Activated CD4-positive, CD25-positive, alpha-beta regulatory T cell treated with anti-CD3 and anti-CD28 coated beads, Interleukin-2, amount 50 U/mL, for 72 hours (primary cell): ENCODE data around the gene CAST.
A peak's percentile ranks its signal among the peaks of the same experiment; 100 is the strongest.

Source experiments
- DNase-seq: peaks from one replicate; pipeline ENCODE4 v3.0.0; 2021

Gene CAST

GRCh38 chr5:96648593-96648992 lies 13.6 kb upstream of the CAST start:
- no peak for DNase-seq

GRCh38 chr5:96649251-96649662 lies 12.9 kb upstream of the CAST start:
- DNase-seq: no peak

DNA sequence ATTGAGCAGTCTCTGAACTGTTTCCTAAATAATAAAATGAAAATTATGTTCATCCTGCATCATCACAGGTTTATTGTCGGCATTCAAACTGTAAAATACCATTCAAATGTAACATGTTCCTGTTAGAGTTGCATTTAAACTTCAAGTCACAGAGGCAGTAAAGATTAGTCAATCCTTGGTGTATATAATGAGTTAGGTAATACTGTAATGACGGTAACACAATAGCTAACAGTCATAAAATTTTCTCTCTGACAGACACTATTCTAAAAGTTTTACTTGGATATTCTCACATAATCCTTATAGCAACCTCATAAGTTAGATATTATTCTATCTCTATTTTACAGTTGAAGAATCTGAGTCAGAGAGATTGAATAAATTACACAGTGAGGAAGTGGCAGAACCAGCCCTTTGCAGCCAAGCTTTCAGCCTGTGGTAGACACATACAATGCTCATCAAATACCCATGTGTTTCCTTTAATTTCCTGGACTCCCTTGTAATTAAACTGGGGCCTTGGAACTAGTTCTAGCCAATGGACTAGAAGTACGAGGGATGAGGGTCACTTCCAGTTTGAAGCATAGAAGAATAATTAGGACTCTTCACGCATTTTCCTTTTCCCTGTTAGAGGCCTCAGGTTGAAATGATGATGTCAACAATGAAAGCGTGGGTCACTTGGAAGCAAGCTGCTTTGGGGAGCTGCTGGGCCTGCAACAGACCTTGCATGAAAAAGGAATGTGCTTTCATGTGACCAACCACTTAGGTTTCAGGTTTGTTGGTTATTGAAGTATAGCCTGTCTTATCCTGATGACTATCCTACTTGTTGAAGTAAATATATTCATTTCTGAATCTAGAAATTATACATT lies 12.3 kb upstream of the CAST start:
- DNase-seq: no peak

GRCh38 chr5:96651047-96651446 lies 11.1 kb upstream of the CAST start:
- DNase-seq: no peak

DNA sequence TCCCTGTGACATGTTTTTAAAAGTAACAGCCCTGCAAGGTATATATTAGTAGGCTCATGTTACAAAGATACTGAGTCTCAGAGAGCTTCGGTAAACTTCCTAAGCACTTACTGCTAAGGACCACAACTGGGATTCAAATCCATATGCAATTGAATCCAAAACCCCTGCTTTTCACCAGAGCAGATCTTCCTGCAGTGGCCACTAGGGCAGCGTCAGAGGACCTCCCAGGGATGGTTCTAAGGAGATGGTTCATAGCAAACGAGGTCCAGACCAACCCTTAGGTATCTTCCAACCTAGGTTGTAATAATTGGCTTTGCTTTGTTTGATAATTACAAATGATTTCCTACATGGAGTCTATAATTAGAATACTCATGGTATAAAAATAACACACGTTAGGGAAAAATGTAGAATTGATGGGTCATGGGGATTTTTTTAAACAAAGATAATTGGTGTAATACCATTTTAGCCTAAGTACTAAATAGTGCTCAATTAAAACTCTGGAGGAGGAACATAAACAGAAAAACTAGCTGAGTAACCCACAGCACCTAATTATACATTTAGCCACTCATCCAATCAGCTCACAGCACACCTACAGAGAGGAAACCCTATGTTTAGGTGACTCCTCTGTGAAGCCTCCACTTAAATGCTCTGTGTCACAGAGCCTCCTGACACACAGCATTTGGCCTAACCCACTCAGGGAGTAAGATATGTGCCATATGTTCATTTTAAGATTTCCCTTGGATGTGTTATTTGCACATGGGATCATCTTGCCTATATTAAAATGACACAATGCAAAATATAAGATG lies 10.0 kb upstream of the CAST start:
- DNase-seq: no peak

GRCh38 chr5:96652769-96653454 lies 9.3 kb upstream of the CAST start:
- no peak for DNase-seq

DNA sequence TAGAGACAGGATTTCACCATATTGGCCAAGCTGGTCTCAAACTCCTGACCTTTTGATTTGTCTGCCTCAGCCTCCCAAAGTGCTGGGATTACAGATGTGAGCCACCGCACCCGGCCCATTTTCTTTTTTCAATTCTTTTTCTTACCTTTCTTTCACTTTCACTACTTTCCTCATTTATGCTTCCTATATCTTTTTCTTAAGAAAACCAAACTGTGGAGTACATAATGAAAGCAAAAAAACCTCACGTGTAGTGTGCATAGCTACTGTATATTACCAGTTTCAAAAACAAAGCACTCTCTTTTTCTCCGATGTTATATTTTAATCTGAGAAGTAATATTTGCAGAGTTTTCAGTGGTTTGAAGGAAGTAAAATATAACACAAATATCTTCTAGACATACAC lies 8.0 kb upstream of the CAST start:
- no peak for DNase-seq

DNA sequence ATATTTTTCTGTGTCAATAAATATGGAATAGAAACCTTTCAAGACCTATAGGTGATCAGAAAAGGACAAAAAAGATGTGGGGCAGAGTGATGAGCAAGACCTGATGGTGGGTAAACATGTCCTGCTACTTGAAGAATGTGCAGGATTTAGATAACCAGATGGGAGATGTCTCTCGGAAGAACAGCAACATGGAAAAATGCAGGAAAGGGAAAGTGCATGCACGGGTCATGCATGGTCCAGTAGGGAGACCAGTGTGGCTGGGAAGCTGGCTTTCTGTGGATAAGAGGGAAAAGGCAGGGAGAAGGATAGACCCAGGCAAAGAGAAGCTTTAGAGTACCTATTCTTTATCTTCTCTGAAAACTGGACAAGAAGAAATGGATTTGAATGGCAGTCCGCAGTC lies 7.1 kb upstream of the CAST start:
- DNase-seq: no peak

DNA sequence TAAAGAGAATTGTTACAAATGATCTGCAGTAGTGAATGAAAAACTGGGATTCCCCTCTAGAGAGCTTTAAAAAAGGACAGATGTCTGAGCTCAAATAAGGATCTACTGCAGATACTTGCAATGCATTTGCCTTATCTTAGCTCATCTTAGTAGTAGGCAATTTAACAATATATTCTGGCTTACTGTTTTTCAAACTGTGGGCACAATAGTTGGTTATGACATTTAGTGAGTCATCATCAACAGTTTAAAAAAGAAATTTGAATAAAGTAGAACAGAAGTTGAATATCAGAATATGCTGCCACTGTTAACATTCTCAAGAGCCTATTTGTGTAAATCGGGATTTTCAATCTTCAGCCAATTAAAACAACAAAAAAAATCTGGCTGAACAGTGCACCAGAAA lies 6.7 kb upstream of the CAST start:
- DNase-seq: no peak

GRCh38 chr5:96657068-96657467 lies 5.1 kb upstream of the CAST start:
- no peak for DNase-seq

- no peak for DNase-seq
Observed at GRCh38 chr5:96658272-96658671, 3.9 kb upstream of the CAST start.

- no peak for DNase-seq
Observed at GRCh38 chr5:96659170-96659569, 3.0 kb upstream of the CAST start.

DNA sequence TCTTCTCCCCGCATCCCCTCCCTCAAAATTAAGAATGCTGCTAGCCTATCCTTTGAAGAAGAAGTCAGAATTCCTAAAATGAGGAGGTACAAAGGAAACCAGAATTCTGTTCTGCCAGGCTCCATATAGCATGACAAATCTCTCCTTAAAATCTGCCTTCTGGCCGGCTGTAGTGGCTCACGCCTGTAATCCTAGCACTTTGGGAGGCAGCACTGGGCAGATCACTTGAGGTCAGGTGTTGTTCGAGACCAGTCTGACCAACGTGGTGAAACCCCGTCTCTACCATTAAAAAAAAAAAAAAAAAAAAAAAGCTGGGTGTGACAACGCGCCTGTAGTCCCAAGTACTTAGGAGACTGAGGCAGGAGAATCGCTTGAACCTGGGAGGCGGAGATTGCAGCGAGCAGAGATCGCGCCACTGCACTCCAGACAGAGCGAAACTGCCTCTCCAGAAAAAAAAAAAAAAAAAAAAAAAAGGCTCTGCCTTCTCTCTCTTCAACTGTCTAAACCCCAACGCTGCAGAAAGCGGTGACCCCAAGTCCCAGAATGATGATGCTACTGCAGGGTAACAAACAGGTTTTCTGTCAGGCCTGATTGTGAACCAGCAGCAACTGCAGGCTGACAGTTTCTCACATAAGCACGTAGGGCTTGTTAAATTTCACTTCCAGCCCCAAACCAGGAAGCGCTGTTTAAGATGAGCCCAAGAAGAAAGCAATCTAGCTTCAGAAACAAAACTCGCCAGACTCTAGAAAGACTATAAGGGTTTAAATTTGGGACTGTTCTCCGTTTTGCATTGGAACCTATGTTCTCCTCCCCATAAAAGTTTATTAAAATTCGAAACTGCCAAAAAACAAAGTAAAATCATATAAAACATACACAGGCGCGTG lies 963 bp upstream of the CAST start:
- DNase-seq: no peak

DNA sequence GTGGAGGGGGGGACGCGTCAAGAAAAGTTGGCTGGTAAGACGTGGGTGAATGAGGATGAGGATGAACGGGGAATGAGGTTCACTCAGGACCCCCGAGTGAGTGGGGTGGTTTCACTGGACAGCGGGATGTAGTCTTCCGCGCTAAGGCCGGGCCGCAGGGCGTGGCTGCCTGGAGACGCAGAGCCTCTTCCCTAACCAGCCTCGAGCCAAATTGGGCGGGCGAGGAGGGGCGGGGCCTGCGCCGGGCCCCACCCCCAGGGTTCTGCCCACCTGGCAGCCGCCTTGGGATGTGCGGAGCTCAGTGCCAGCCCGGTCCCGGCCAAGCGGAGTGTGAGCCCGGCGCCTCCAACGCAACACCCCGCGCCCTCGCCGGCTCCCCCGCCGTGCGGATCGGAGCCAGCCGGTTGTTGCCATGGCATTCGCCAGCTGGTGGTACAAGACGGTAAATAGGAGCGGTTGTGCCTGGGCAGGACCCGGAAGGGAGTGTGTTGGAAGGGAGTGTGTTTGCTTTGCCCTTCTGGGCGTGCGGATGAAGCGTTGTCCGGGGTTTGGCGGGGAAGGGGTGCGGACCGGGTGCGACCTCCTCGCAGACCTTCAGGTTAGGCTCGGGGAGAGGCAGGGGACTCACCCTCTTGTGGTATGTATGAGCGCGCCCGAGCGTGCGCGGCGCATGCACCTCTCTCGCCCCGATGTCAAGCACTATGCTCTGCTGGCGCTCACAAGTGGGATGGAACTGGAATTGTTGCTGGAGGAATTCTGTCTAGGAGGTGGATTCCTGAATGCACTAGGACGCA lies 746 bp downstream of the CAST start:
- peak; percentile 86 for DNase-seq

GRCh38 chr5:96663608-96664007 lies 1.4 kb downstream of the CAST start:
- no peak for DNase-seq

DNA sequence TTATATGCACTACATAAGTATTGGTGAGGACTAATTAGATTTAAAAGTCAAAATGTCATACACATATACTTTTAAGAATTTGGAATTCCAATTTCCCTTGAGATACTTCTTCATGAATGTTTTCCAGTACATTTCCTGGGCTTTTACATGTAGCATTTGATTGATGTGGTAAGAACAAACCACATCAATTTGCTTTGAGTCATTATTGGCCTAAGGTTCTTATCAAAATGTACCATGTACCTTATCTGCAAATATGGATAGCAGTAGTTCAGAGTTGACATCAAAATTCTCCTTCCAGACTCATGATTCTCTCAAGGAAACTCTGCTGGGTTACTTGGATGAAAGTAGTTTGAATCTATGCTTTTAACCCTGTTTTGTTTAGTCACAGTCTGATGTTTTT lies 2.5 kb downstream of the CAST start:
- no peak for DNase-seq

GRCh38 chr5:96668725-96669124 lies 6.5 kb downstream of the CAST start:
- no peak for DNase-seq

GRCh38 chr5:96669909-96670308 lies 7.7 kb downstream of the CAST start:
- no peak for DNase-seq

- DNase-seq: no peak
Observed at GRCh38 chr5:96671441-96671840, 9.3 kb downstream of the CAST start.

DNA sequence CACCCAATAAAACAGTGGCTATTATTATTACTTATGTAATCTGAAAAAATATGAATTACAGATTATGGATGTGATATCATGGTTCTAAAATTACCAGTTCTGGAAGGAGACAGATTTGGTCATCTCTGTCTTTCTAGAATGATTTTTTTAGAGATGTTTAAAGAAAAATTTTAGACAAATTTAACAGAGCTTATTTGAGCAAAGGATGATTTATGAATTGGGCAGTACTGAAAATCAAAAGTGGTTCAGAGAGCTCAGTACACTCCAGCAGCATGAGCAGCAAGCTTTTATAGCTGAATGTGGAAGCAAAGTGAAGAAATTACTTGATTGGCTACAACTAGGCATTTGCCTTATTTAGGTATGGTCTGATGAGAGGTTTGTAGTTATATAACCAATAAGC lies 11.0 kb downstream of the CAST start:
- DNase-seq: no peak

DNA sequence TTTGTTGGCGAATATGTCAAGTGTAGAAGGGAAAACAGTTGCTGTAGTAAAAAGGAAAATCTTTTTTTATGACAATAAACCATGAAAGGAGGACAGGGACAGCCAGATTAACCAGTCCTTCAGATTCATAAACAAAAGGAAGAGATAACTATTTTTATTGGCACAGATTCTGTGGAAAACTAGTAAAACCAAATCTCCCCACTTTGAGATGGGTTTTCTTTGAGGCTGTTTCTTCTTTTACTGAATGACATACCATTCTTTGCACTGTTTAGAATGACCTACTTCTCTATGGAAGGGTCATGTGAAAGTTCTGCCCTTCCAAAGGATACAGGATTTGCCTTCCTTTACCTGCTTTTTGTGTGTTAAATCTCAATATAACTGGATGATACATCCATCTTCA lies 13.7 kb downstream of the CAST start:
- no peak for DNase-seq

DNA sequence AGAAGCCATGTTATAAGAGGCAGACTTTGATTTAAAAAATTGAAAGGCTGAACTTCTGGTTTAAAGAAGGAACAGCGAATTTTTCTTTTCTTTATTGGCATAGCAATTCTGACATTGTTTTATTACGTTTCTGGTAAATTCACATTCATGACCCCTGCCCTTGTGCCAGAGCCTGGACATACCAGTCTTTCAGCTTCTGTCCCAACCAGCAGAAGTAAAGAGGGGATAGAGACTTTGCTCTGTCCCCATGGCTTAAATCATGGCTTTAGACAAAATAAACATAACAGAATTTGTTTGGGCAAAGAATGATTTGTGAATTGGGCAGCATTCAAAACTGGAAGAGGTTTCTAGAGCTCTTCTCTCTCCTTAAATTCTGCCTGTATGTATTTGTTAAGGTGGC lies 15.3 kb downstream of the CAST start:
- no peak for DNase-seq
